ENCODE results near the gene KRTAP1-1.

KRTAP1-1 gene

GRCh38 chr17:41018541-41018940, 22.7 kb downstream of the KRTAP1-1 start:
- no peak overlapping the region for H3K9ac ChIP-seq (ENCODE audit: low read length)
- H3K4me1 ChIP-seq (ENCODE audit: control insufficient read depth, insufficient read depth, low read length) = no peaks in the 10 kb centered on the region
- no peaks in the 10 kb centered on the region for H3K27me3 ChIP-seq (ENCODE audit: control insufficient read depth, insufficient read depth, low read length)
- no peaks in the 10 kb centered on the region for H3K36me3 ChIP-seq (ENCODE audit: control insufficient read depth, insufficient read depth, low read length)
- H3K4me3 ChIP-seq (ENCODE audit: low read length) = no peak overlapping the region
- H3K9me3 ChIP-seq (ENCODE audit: control insufficient read depth, low read length) = no peaks in the 10 kb centered on the region

GRCh38 chr17:41016578-41017215, 24.6 kb downstream of the KRTAP1-1 start:
- H3K27me3 ChIP-seq (ENCODE audit: control insufficient read depth, insufficient read depth, low read length) = no peaks in the 10 kb centered on the region
- H3K4me1 ChIP-seq (ENCODE audit: control insufficient read depth, insufficient read depth, low read length) = no peaks in the 10 kb centered on the region
- no peaks in the 10 kb centered on the region for H3K9me3 ChIP-seq (ENCODE audit: control insufficient read depth, low read length)
- H3K4me3 ChIP-seq (ENCODE audit: low read length) = no peak overlapping the region
- no peak overlapping the region for H3K9ac ChIP-seq (ENCODE audit: low read length)
- no peaks in the 10 kb centered on the region for H3K36me3 ChIP-seq (ENCODE audit: control insufficient read depth, insufficient read depth, low read length)

- Histone ChIP-seq H3K36me3 (ENCODE audit: control insufficient read depth, insufficient read depth, low read length) (no peaks in the 10 kb centered on the region), H3K9ac (ENCODE audit: low read length) (no peak overlapping the region), H3K4me3 (ENCODE audit: low read length) (no peak overlapping the region), H3K27me3 (ENCODE audit: control insufficient read depth, insufficient read depth, low read length) (no peaks in the 10 kb centered on the region), H3K9me3 (ENCODE audit: control insufficient read depth, low read length) (no peaks in the 10 kb centered on the region), H3K4me1 (ENCODE audit: control insufficient read depth, insufficient read depth, low read length) (no peaks in the 10 kb centered on the region)
Measured at GRCh38 chr17:41015454-41015853, 25.8 kb downstream of the KRTAP1-1 start.

- no peaks in the 10 kb centered on the region for H3K27me3 ChIP-seq (ENCODE audit: control insufficient read depth, insufficient read depth, low read length)
- H3K4me1 ChIP-seq (ENCODE audit: control insufficient read depth, insufficient read depth, low read length) = no peaks in the 10 kb centered on the region
- H3K9ac ChIP-seq (ENCODE audit: low read length) = no peak overlapping the region
- H3K9me3 ChIP-seq (ENCODE audit: control insufficient read depth, low read length) = no peaks in the 10 kb centered on the region
- no peaks in the 10 kb centered on the region for H3K36me3 ChIP-seq (ENCODE audit: control insufficient read depth, insufficient read depth, low read length)
- no peak overlapping the region for H3K4me3 ChIP-seq (ENCODE audit: low read length)
Measured at GRCh38 chr17:41013606-41014005, 27.6 kb downstream of the KRTAP1-1 start.

GRCh38 chr17:41013181-41013580, 28.1 kb downstream of the KRTAP1-1 start:
- H3K4me1 ChIP-seq (ENCODE audit: control insufficient read depth, insufficient read depth, low read length) = no peaks in the 10 kb centered on the region
- no peak overlapping the region for H3K9ac ChIP-seq (ENCODE audit: low read length)
- no peaks in the 10 kb centered on the region for H3K36me3 ChIP-seq (ENCODE audit: control insufficient read depth, insufficient read depth, low read length)
- no peaks in the 10 kb centered on the region for H3K27me3 ChIP-seq (ENCODE audit: control insufficient read depth, insufficient read depth, low read length)
- no peak overlapping the region for H3K4me3 ChIP-seq (ENCODE audit: low read length)
- H3K9me3 ChIP-seq (ENCODE audit: control insufficient read depth, low read length) = no peaks in the 10 kb centered on the region

- H3K36me3 ChIP-seq (ENCODE audit: control insufficient read depth, insufficient read depth, low read length) = no peaks in the 10 kb centered on the region
- no peak overlapping the region for H3K9ac ChIP-seq (ENCODE audit: low read length)
- no peaks in the 10 kb centered on the region for H3K9me3 ChIP-seq (ENCODE audit: control insufficient read depth, low read length)
- H3K4me1 ChIP-seq (ENCODE audit: control insufficient read depth, insufficient read depth, low read length) = no peaks in the 10 kb centered on the region
- H3K27me3 ChIP-seq (ENCODE audit: control insufficient read depth, insufficient read depth, low read length) = no peaks in the 10 kb centered on the region
- H3K4me3 ChIP-seq (ENCODE audit: low read length) = no peak overlapping the region
Measured at GRCh38 chr17:41012326-41013120, 28.7 kb downstream of the KRTAP1-1 start.

- H3K36me3 ChIP-seq (ENCODE audit: control insufficient read depth, insufficient read depth, low read length) = no peaks in the 10 kb centered on the region
- no peaks in the 10 kb centered on the region for H3K27me3 ChIP-seq (ENCODE audit: control insufficient read depth, insufficient read depth, low read length)
- no peaks in the 10 kb centered on the region for H3K9me3 ChIP-seq (ENCODE audit: control insufficient read depth, low read length)
- no peak overlapping the region for H3K4me3 ChIP-seq (ENCODE audit: low read length)
- H3K9ac ChIP-seq (ENCODE audit: low read length) = no peak overlapping the region
- H3K4me1 ChIP-seq (ENCODE audit: control insufficient read depth, insufficient read depth, low read length) = no peaks in the 10 kb centered on the region
Measured at GRCh38 chr17:41010441-41010840, 30.8 kb downstream of the KRTAP1-1 start.

GRCh38 chr17:41009936-41010335, 31.3 kb downstream of the KRTAP1-1 start:
- Histone ChIP-seq H3K4me3 (ENCODE audit: low read length) (no peak overlapping the region), H3K27me3 (ENCODE audit: control insufficient read depth, insufficient read depth, low read length) (no peaks in the 10 kb centered on the region), H3K4me1 (ENCODE audit: control insufficient read depth, insufficient read depth, low read length) (no peaks in the 10 kb centered on the region), H3K9me3 (ENCODE audit: control insufficient read depth, low read length) (no peaks in the 10 kb centered on the region), H3K36me3 (ENCODE audit: control insufficient read depth, insufficient read depth, low read length) (no peaks in the 10 kb centered on the region), H3K9ac (ENCODE audit: low read length) (no peak overlapping the region)

GRCh38 chr17:41009301-41009760, 31.9 kb downstream of the KRTAP1-1 start:
- Histone ChIP-seq H3K9ac (ENCODE audit: low read length) (no peak overlapping the region), H3K4me1 (ENCODE audit: control insufficient read depth, insufficient read depth, low read length) (no peaks in the 10 kb centered on the region), H3K4me3 (ENCODE audit: low read length) (no peak overlapping the region), H3K27me3 (ENCODE audit: control insufficient read depth, insufficient read depth, low read length) (no peaks in the 10 kb centered on the region), H3K36me3 (ENCODE audit: control insufficient read depth, insufficient read depth, low read length) (no peaks in the 10 kb centered on the region), H3K9me3 (ENCODE audit: control insufficient read depth, low read length) (no peaks in the 10 kb centered on the region)

- H3K9ac ChIP-seq (ENCODE audit: low read length) = no peak within 1 kb of the TSS
- H3K9me3 ChIP-seq (ENCODE audit: control insufficient read depth, low read length) = no peaks in the 10 kb centered on the region
- H3K4me1 ChIP-seq (ENCODE audit: control insufficient read depth, insufficient read depth, low read length) = no peaks in the 10 kb centered on the region
- no peaks in the 10 kb centered on the region for H3K36me3 ChIP-seq (ENCODE audit: control insufficient read depth, insufficient read depth, low read length)
- H3K4me3 ChIP-seq (ENCODE audit: low read length) = no peak within 1 kb of the TSS
- H3K27me3 ChIP-seq (ENCODE audit: control insufficient read depth, insufficient read depth, low read length) = no peaks in the 10 kb centered on the region
Measured at GRCh38 chr17:41008811-41009210, 32.4 kb downstream of the KRTAP1-1 start, which contains the start of gene KRTAP3-1. KRTAP3-1 (minus strand) TSS chr17:41009128; CDS start chr17:41009074, 54 bp downstream.

GRCh38 chr17:41004397-41004796, 36.9 kb downstream of the KRTAP1-1 start:
- Histone ChIP-seq H3K4me3 (ENCODE audit: low read length) (no peak overlapping the region), H3K4me1 (ENCODE audit: control insufficient read depth, insufficient read depth, low read length) (peaks cover 12% of the 10 kb centered on the region), H3K9me3 (ENCODE audit: control insufficient read depth, low read length) (no peaks in the 10 kb centered on the region), H3K27me3 (ENCODE audit: control insufficient read depth, insufficient read depth, low read length) (no peaks in the 10 kb centered on the region), H3K36me3 (ENCODE audit: control insufficient read depth, insufficient read depth, low read length) (no peaks in the 10 kb centered on the region), H3K9ac (ENCODE audit: low read length) (no peak overlapping the region)

GRCh38 chr17:41003926-41004325, 37.3 kb downstream of the KRTAP1-1 start:
- Histone ChIP-seq H3K36me3 (ENCODE audit: control insufficient read depth, insufficient read depth, low read length) (no peaks in the 10 kb centered on the region), H3K4me3 (ENCODE audit: low read length) (no peak overlapping the region), H3K4me1 (ENCODE audit: control insufficient read depth, insufficient read depth, low read length) (peaks cover 12% of the 10 kb centered on the region), H3K9me3 (ENCODE audit: control insufficient read depth, low read length) (no peaks in the 10 kb centered on the region), H3K9ac (ENCODE audit: low read length) (no peak overlapping the region), H3K27me3 (ENCODE audit: control insufficient read depth, insufficient read depth, low read length) (no peaks in the 10 kb centered on the region)
